ENCODE measurements around the gene TEF. TPM values are rescaled to one million over a fixed set of nuclear protein-coding genes. Genes with fewer than 3 reads are reported as not detected.
"Not testable (repeated sequence)": the region's sequence is repeated elsewhere in the genome, so short reads cannot be mapped to it uniquely, and the experiment has no call there.

Gene TEF
- total RNA-seq, 2 experiments from 2014 or later: 1.4 to 2.0 TPM

GRCh38 chr22:41377846-41378245 lies 3.9 kb upstream of the TEF start:
- Mint-ChIP-seq H3K36me3 (no peaks in the 10 kb centered on the region), H3K27me3 (peaks cover 5% of the 10 kb centered on the region), H3K4me3 (no peak overlapping the region), H3K4me1 (peaks cover 7% of the 10 kb centered on the region), H3K9me3 (ENCODE audit: low read depth) (no peaks in the 10 kb centered on the region), H3K27ac (no peak overlapping the region)
- DNase-seq: no peak
- ATAC-seq: no peak
- CTCF ChIA-PET: interaction anchor here (1.5 kb wide), 1 partner anchor 26 kb away, joined by 3 read pairs; no protein-coding TSS in a partner anchor

GRCh38 chr22:41380993-41381328 lies 781 bp upstream of the TEF start:
- peaks cover 7% of the 10 kb centered on the region for H3K4me1 Mint-ChIP-seq
- no peaks in the 10 kb centered on the region for H3K9me3 Mint-ChIP-seq (ENCODE audit: low read depth)
- no peaks in the 10 kb centered on the region for H3K36me3 Mint-ChIP-seq
- ATAC-seq (peak; percentile 6), DNase-seq (no peak)
- peak overlapping the region; percentile 78 for H3K4me3 Mint-ChIP-seq
- peaks cover 5% of the 10 kb centered on the region for H3K27me3 Mint-ChIP-seq
- H3K27ac Mint-ChIP-seq: peak overlapping the region; percentile 49
- CTCF ChIA-PET: interaction anchor here (0.9 to 4.4 kb wide), 7 partner anchors 21 to 458 kb away, joined by 3 to 31 read pairs (median 4); partner anchors contain the start of gene RANGAP1

- Mint-ChIP-seq H3K4me3 (peak overlapping the region; percentile 78), H3K27me3 (peaks cover 2% of the 10 kb centered on the region), H3K4me1 (peaks cover 7% of the 10 kb centered on the region), H3K27ac (peak overlapping the region; percentile 90), H3K36me3 (no peaks in the 10 kb centered on the region), H3K9me3 (ENCODE audit: low read depth) (no peaks in the 10 kb centered on the region)
- ATAC-seq (peak; percentile 54), DNase-seq (peak; percentile 72)
- CTCF ChIA-PET: interaction anchor here (0.6 to 4.4 kb wide), 6 partner anchors 22 to 468 kb away, joined by 3 to 31 read pairs (median 3); partner anchors contain the start of genes ACO2 and PHF5A
These were observed 396 bp downstream of the TEF start for GRCh38 chr22:41382098-41382578.

DNA sequence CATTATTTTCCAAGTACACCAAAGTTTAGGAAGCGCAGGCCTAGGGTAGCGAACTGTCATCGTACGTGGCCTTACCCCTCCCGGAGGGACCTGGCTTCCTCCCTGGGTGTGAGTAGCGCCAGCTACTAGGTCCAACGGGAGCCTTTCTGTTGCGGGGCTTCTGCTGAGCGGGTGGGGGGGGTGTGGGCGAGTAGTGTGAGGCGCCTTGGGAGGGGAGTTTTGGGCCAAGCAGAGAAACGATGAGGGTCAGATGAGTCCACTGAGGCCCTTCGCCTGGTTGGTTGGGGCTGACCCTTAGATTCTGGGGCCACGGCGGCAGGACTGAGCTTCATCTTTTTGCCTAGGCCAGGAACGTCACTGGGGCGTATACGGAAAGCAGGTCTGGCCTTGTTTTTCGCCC lies 868 bp downstream of the TEF start:
- CTCF ChIA-PET: interaction anchor here (0.6 to 4.4 kb wide), 3 partner anchors 22 to 144 kb away, joined by 3 to 31 read pairs (median 3); partner anchors contain the start of genes ACO2 and PHF5A
- Mint-ChIP-seq H3K4me1 (peaks cover 7% of the 10 kb centered on the region), H3K9me3 (ENCODE audit: low read depth) (no peaks in the 10 kb centered on the region), H3K27me3 (no peaks in the 10 kb centered on the region), H3K4me3 (peak overlapping the region; percentile 78), H3K27ac (peak overlapping the region; percentile 90), H3K36me3 (no peaks in the 10 kb centered on the region)
- ATAC-seq (no peak), DNase-seq (no peak)

DNA sequence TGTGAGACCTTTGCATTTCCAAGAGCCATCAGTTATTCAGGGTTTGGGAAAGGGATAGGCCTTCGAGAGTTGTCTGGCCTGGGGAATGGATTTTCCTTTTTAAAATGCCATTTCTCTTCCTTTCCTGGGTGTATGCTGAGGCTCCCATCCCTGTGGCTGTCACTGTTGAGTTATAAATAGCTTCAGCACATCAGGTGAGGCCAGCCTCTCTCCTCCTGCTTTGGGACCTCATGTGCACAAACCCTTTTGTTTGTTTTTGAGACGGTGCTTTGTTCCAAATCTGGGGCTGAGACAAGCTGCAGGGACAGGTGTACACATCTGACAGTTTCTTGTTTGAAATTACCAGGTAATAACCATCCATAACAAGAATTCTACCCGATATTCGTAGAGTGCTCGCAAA lies 1.3 kb downstream of the TEF start:
- Mint-ChIP-seq H3K4me3 (peak overlapping the region; percentile 78), H3K36me3 (no peaks in the 10 kb centered on the region), H3K4me1 (peaks cover 7% of the 10 kb centered on the region), H3K9me3 (ENCODE audit: low read depth) (no peaks in the 10 kb centered on the region), H3K27me3 (no peaks in the 10 kb centered on the region), H3K27ac (peak overlapping the region; percentile 7)
- CTCF ChIA-PET: interaction anchor here (4.4 kb wide), 1 partner anchor 21 kb away, joined by 31 read pairs; no protein-coding TSS in a partner anchor
- ATAC-seq (no peak), DNase-seq (no peak)

DNA sequence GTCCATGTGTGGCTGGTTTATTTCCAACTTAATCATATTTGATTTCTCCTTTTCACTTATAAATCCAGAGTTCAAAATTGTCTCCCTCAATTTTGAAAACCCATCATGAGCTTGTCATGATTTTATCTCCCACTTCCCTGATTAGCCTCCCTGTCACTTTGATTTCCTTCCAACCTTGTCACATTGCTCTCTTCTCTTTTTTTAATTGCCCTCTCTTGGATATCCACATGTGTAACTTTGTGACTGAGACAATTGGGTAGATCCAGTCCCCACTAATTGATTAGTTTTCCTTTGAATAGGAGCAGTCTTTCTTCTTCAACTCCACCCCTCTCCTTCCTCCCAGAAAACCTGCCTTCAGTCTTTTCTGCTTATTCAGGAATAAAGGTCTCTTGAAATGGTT lies 2.4 kb downstream of the TEF start:
- ATAC-seq: no peak
- H3K36me3 Mint-ChIP-seq: no peaks in the 10 kb centered on the region
- DNase-seq: no peak
- CTCF ChIA-PET: interaction anchor here (0.8 to 4.4 kb wide), 2 partner anchors 11 to 20 kb away, joined by 4 to 31 read pairs; no protein-coding TSS in a partner anchor
- no peaks in the 10 kb centered on the region for H3K27me3 Mint-ChIP-seq
- H3K4me1 Mint-ChIP-seq: peaks cover 7% of the 10 kb centered on the region
- H3K4me3 Mint-ChIP-seq: no peak overlapping the region
- H3K27ac Mint-ChIP-seq: no peak overlapping the region
- H3K9me3 Mint-ChIP-seq (ENCODE audit: low read depth): no peaks in the 10 kb centered on the region

DNA sequence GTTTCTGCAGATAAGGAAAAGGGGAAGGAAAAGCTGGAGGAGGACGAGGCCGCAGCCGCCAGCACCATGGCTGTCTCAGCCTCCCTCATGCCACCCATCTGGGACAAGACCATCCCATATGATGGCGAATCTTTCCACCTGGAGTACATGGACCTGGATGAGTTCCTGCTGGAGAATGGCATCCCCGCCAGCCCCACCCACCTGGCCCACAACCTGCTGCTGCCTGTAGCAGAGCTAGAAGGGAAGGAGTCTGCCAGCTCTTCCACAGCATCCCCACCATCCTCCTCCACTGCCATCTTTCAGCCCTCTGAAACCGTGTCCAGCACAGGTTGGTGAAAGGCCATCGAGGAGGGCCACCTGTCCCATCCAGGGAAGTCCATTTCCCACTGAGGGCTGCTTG lies 5.6 kb downstream of the TEF start:
- CTCF ChIA-PET: no interaction called here
- H3K27ac Mint-ChIP-seq: no peak overlapping the region
- no peaks in the 10 kb centered on the region for H3K36me3 Mint-ChIP-seq
- ATAC-seq (no peak), DNase-seq (no peak)
- no peak overlapping the region for H3K4me3 Mint-ChIP-seq
- H3K9me3 Mint-ChIP-seq (ENCODE audit: low read depth): no peaks in the 10 kb centered on the region
- no peaks in the 10 kb centered on the region for H3K27me3 Mint-ChIP-seq
- peaks cover 3% of the 10 kb centered on the region for H3K4me1 Mint-ChIP-seq

DNA sequence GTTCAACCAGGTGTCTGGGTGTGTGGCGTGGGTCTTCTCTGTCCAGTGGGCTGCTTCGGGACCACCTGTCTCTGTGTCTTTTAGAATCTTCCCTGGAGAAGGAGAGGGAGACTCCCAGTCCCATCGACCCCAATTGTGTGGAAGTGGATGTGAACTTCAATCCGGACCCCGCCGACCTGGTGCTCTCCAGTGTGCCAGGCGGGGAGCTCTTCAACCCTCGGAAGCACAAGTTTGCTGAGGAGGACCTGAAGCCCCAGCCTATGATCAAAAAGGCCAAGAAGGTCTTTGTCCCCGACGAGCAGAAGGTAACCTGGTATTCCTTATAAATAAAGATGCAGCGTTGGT lies 12.2 kb downstream of the TEF start:
- no peaks in the 10 kb centered on the region for H3K9me3 Mint-ChIP-seq (ENCODE audit: low read depth)
- DNase-seq: no peak
- H3K27ac Mint-ChIP-seq: no peak overlapping the region

GRCh38 chr22:41395531-41396240 lies 13.9 kb downstream of the TEF start:
- DNase-seq (no peak), ATAC-seq (no peak)
- no peaks in the 10 kb centered on the region for H3K36me3 Mint-ChIP-seq
- H3K9me3 Mint-ChIP-seq (ENCODE audit: low read depth): no peaks in the 10 kb centered on the region
- no peaks in the 10 kb centered on the region for H3K4me1 Mint-ChIP-seq
- H3K4me3 Mint-ChIP-seq: no peak overlapping the region
- CTCF ChIA-PET: no interaction called here
- H3K27ac Mint-ChIP-seq: no peak overlapping the region
- no peaks in the 10 kb centered on the region for H3K27me3 Mint-ChIP-seq

More for the DNA sequence above, 12.2 kb downstream of the TEF start:
- no peak overlapping the region for H3K4me3 Mint-ChIP-seq
- CTCF ChIA-PET: interaction anchor here (2.2 kb wide), 1 partner anchor 10 kb away, joined by 8 read pairs; no protein-coding TSS in a partner anchor
- ATAC-seq: no peak
- no peaks in the 10 kb centered on the region for H3K27me3 Mint-ChIP-seq
- no peaks in the 10 kb centered on the region for H3K4me1 Mint-ChIP-seq
- H3K36me3 Mint-ChIP-seq: no peaks in the 10 kb centered on the region

GRCh38 chr22:41397143-41397811 lies 15.5 kb downstream of the TEF start:
- DNase-seq (no peak), ATAC-seq (no peak)
- no peaks in the 10 kb centered on the region for H3K36me3 Mint-ChIP-seq
- no peak overlapping the region for H3K27ac Mint-ChIP-seq
- H3K27me3 Mint-ChIP-seq: no peaks in the 10 kb centered on the region
- H3K9me3 Mint-ChIP-seq (ENCODE audit: low read depth): no peaks in the 10 kb centered on the region
- CTCF ChIA-PET: interaction anchor here (1.2 kb wide), 1 partner anchor 129 kb away, joined by 5 read pairs; no protein-coding TSS in a partner anchor
- no peak overlapping the region for H3K4me3 Mint-ChIP-seq
- H3K4me1 Mint-ChIP-seq: no peaks in the 10 kb centered on the region

DNA sequence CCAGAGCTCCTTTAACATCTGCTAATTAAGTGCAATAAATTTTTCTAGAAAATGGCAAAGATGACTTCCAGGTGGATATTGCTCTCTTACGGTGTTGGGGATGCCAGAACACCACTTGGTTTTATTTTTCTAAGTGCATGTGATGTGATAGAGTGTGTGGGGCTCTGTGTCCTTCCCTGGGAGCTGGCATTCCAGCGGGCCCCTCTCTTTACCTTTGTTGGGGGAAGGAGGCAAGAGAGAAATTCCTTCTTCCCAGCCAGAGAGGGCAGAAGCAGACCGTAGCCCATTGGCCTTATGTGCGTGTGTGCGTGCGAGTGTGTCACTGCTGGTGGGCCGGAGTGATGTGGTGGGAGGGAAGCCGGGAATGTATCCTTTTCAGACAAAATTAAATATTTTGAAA lies 17.2 kb downstream of the TEF start:
- Mint-ChIP-seq H3K4me3 (no peak overlapping the region), H3K4me1 (peaks cover 5% of the 10 kb centered on the region), H3K9me3 (ENCODE audit: low read depth) (no peaks in the 10 kb centered on the region), H3K27ac (no peak overlapping the region), H3K36me3 (no peaks in the 10 kb centered on the region), H3K27me3 (no peaks in the 10 kb centered on the region)
- DNase-seq (no peak), ATAC-seq (no peak)
- CTCF ChIA-PET: no interaction called here

- H3K9me3 Mint-ChIP-seq (ENCODE audit: low read depth): no peaks in the 10 kb centered on the region
- H3K27me3 Mint-ChIP-seq: no peaks in the 10 kb centered on the region
- DNase-seq (no peak), ATAC-seq (no peak)
- no peaks in the 10 kb centered on the region for H3K36me3 Mint-ChIP-seq
- no peak overlapping the region for H3K4me3 Mint-ChIP-seq
- no peak overlapping the region for H3K27ac Mint-ChIP-seq
- CTCF ChIA-PET: interaction anchor here (0.9 to 6.6 kb wide), 10 partner anchors 18 to 479 kb away, joined by 3 to 81 read pairs (median 6); partner anchors contain the start of genes POLR3H and TEF
- peaks cover 12% of the 10 kb centered on the region for H3K4me1 Mint-ChIP-seq
These were observed 20.3 kb downstream of the TEF start for GRCh38 chr22:41401781-41402648.

- H3K27ac Mint-ChIP-seq; H3K27me3 Mint-ChIP-seq; H3K4me3 Mint-ChIP-seq; ATAC-seq; H3K36me3 Mint-ChIP-seq; DNase-seq; H3K9me3 Mint-ChIP-seq (ENCODE audit: low read depth): not testable (repeated sequence)
- CTCF ChIA-PET: interaction anchor here (1.0 to 6.6 kb wide), 13 partner anchors 20 to 480 kb away, joined by 3 to 81 read pairs (median 8); partner anchors contain the start of genes POLR3H and TEF
- peaks cover 12% of the 10 kb centered on the region for H3K4me1 Mint-ChIP-seq
These were observed 21.1 kb downstream of the TEF start for GRCh38 chr22:41402851-41403250.

All from activated CD8-positive, alpha-beta memory T cell treated with anti-CD3 and anti-CD28 coated beads, Interleukin-2, amount 10 ng/mL, durations not matched to agents 7 days and 5 days (primary cell).